CD14-positive monocyte (primary cell): ENCODE data around the gene RIT1. TPM values are rescaled to one million over a fixed set of nuclear protein-coding genes. Genes with fewer than 3 reads are reported as not detected.
A peak's percentile ranks its signal among the peaks of the same experiment; 100 is the strongest.

Experiments
- DNase-seq, 3 donors: peaks; one replicate each; pipeline ENCODE4 v3.0.0-alpha.2; 2011 to 2022
- H2AFZ ChIP-seq: 2 replicates; pipeline ENCODE4 v1.6.0; 2012; ENCODE audit warnings: mild to moderate bottlenecking, low read depth, low read length, inconsistent platforms; ENCODE audit not compliant: insufficient read depth, poor library complexity, severe bottlenecking
- H3K27ac ChIP-seq, 2 donors: 1 replicate in 1 of 2; 2 replicates in 1 of 2; pipeline ENCODE4 v1.5.1; 2012 to 2013; ENCODE audit warnings: low read length in 2 of 2, control low read depth in 1 of 2, inconsistent platforms in 1 of 2, low read depth in 1 of 2, mild to moderate bottlenecking in 1 of 2
- H3K27me3 ChIP-seq, 2 donors: one replicate each; pipeline versions ENCODE4 v1.6.0 to v1.6.1; 2011 to 2013; ENCODE audit warnings: low read length in 2 of 2; ENCODE audit not compliant: control insufficient read depth in 2 of 2, insufficient read depth in 2 of 2
- H3K36me3 ChIP-seq, 2 donors: replicated peaks in 1 of 2; 1 replicate in 1 of 2; 2 replicates in 1 of 2; pipeline versions ENCODE4 v1.5.1 to v1.6.1; 2012 to 2013; ENCODE audit warnings: low read length in 2 of 2, control low read depth in 1 of 2, inconsistent platforms in 1 of 2, mild to moderate bottlenecking in 1 of 2; ENCODE audit not compliant: insufficient read depth in 2 of 2, control insufficient read depth in 1 of 2
- H3K4me1 ChIP-seq, 2 donors: 1 replicate in 1 of 2; 2 replicates in 1 of 2; pipeline versions ENCODE4 v1.5.1 to v1.6.1; 2012 to 2013; ENCODE audit warnings: low read length in 2 of 2, control low read depth in 1 of 2, inconsistent platforms in 1 of 2, mild to moderate bottlenecking in 1 of 2, moderate library complexity in 1 of 2; ENCODE audit not compliant: insufficient read depth in 2 of 2, control insufficient read depth in 1 of 2
- H3K4me2 ChIP-seq: replicated peaks from 2 replicates; pipeline ENCODE3; 2012; ENCODE audit warnings: low read length, moderate library complexity, mild to moderate bottlenecking; ENCODE audit not compliant: poor library complexity, severe bottlenecking; ENCODE audit errors: extremely low read depth
- H3K4me3 ChIP-seq, 3 experiments: fragments of 200-600 bp in 1 of 3; sonication (generic) in 1 of 3; replicated peaks in 1 of 3; 1 replicate in 2 of 3; 2 replicates in 1 of 3; pipeline ENCODE4 v1.5.1; 2011 to 2013; ENCODE audit warnings: low read length in 3 of 3, mild to moderate bottlenecking in 3 of 3, control low read depth in 2 of 3, low read depth in 2 of 3, inconsistent platforms in 1 of 3, moderate library complexity in 1 of 3
- H3K79me2 ChIP-seq: 2 replicates; pipeline ENCODE4 v1.6.0; 2012; ENCODE audit warnings: mild to moderate bottlenecking, control low read depth, inconsistent platforms, low read length, moderate library complexity; ENCODE audit not compliant: insufficient read depth
- H3K9ac ChIP-seq: 2 replicates; pipeline ENCODE4 v1.6.0; 2017; ENCODE audit warnings: low read length, mild to moderate bottlenecking; ENCODE audit not compliant: insufficient read depth, poor library complexity, severe bottlenecking
- H3K9me3 ChIP-seq, 2 donors: replicated peaks in 1 of 2; 1 replicate in 1 of 2; 2 replicates in 1 of 2; pipeline versions ENCODE4 v1.5.1 to v1.6.1; 2012 to 2013; ENCODE audit warnings: low read length in 2 of 2, control low read depth in 1 of 2; ENCODE audit not compliant: control insufficient read depth in 1 of 2, insufficient read depth in 1 of 2
- H4K20me1 ChIP-seq: 2 replicates; pipeline ENCODE4 v1.6.0; 2012; ENCODE audit warnings: mild to moderate bottlenecking, low read length, control low read depth, moderate library complexity; ENCODE audit not compliant: insufficient read depth
- H3K27ac Mint-ChIP-seq, 7 donors: one replicate each; pipeline ENCODE4 v1.8.0; 2020; ENCODE audit warnings: mild to moderate bottlenecking in 7 of 7, mixed read lengths in 7 of 7, moderate library complexity in 6 of 7, inconsistent platforms in 2 of 7
- H3K27me3 Mint-ChIP-seq, 3 donors: one replicate each; pipeline ENCODE4 v1.8.0; 2021 to 2022; ENCODE audit warnings: low read depth in 3 of 3, mild to moderate bottlenecking in 3 of 3, mixed read lengths in 3 of 3, moderate library complexity in 3 of 3, inconsistent platforms in 1 of 3
- H3K36me3 Mint-ChIP-seq, 2 donors: one replicate each; pipeline ENCODE4 v1.8.0; 2020; ENCODE audit warnings: mixed read lengths in 2 of 2, inconsistent platforms in 1 of 2, mild to moderate bottlenecking in 1 of 2
- H3K4me1 Mint-ChIP-seq: one replicate; pipeline ENCODE4 v1.8.0; 2020; ENCODE audit warnings: mild to moderate bottlenecking, mixed read lengths
- H3K4me3 Mint-ChIP-seq, 2 donors: one replicate each; pipeline ENCODE4 v1.8.0; 2020; ENCODE audit warnings: mild to moderate bottlenecking in 2 of 2, mixed read lengths in 2 of 2, moderate library complexity in 1 of 2
- H3K9me3 Mint-ChIP-seq, 7 donors: one replicate each; pipeline ENCODE4 v1.8.0; 2020 to 2022; ENCODE audit warnings: mixed read lengths in 7 of 7, mild to moderate bottlenecking in 6 of 7, moderate library complexity in 6 of 7, inconsistent platforms in 2 of 7
- WGBS: methylation state at CpG from one replicate; pipeline ENCODE4 v1.1.5; 2013; ENCODE audit warnings: missing lambda C conversion rate; ENCODE audit not compliant: insufficient coverage; 5-methylcytosine and 5-hydroxymethylcytosine counted together
- intact Hi-C, 2 donors: fragments of 100-400 bp; cut with micrococcal nuclease; formaldehyde crosslinking; loops; one replicate each; pipeline versions ENCODE4 v1.15.0 to v1.15.1; 2023
- polyA plus RNA-seq, 3 donors: library from polyadenylated mRNA; depleted of rRNA in 1 of 3; unstranded in 2 of 3; stranded (reverse) in 1 of 3; fragments of 300-500 nt in 2 of 3; fragments of >200 nt in 1 of 3; fragmentation: Illumina TruSeq in 2 of 3; gene quantifications; 1 replicate in 2 of 3; 2 replicates in 1 of 3; pipeline ENCODE4 v1.2.3, GENCODE V29; 2012 to 2021
- TF ChIP-seq, protein P1 (sequence below): fragments of 200-600 bp; IDR thresholded peaks from one replicate; pipeline ENCODE4 v1.8.0; 2022; ENCODE audit warnings: antibody characterized with exemption, mild to moderate bottlenecking

Gene RIT1
- polyA plus RNA-seq, 3 donors = 57.2 to 76.8 (median 69.6) TPM

DNA sequence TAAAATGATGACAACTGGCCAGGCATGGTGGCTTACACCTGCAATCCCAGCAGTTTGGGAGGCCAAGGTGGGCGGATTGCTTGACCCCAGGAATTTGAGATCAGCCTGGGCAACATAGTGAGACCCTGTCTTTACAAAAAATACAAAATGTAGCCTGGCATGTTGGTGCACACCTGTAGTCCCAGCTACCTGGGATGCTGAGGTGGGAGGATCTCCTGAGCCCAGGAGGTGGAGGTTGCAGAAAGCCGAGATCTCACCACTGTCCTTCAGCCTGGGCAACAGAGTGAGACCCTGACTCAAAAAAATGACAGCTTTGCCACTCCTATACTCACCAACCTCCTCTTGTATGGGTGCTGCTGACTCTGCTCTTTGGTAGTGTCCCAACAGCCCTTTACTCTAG, 33.2 kb downstream of the RIT1 start:
- H2AFZ ChIP-seq = no peak overlapping the region
- no peaks in the 10 kb centered on the region for H3K79me2 ChIP-seq
- no peaks in the 10 kb centered on the region for H3K4me1 Mint-ChIP-seq
- no peak for DNase-seq
- no peaks in the 10 kb centered on the region for H4K20me1 ChIP-seq
- no peaks in the 10 kb centered on the region for H3K9me3 Mint-ChIP-seq
- H3K27me3 ChIP-seq = no peaks in the 10 kb centered on the region
- H3K4me2 ChIP-seq = no peak overlapping the region
- H3K4me1 ChIP-seq = no peaks in the 10 kb centered on the region
- H3K4me3 ChIP-seq = no peak overlapping the region
- peak overlapping the region in 1 of 7 donors; percentile 45 for H3K27ac Mint-ChIP-seq
- 100% methylated on average over 1 of the region's 2 CpGs for WGBS
- H3K27ac ChIP-seq = no peak overlapping the region
- peaks cover 0 to 23% of the 10 kb centered on the region in 2 donors for H3K36me3 ChIP-seq
- peaks cover 0 to 3% (median 1%) of the 10 kb centered on the region in 3 donors for H3K27me3 Mint-ChIP-seq
- H3K9me3 ChIP-seq = no peaks in the 10 kb centered on the region
- no peak overlapping the region for H3K4me3 Mint-ChIP-seq
- TF ChIP-seq, protein P1, sequence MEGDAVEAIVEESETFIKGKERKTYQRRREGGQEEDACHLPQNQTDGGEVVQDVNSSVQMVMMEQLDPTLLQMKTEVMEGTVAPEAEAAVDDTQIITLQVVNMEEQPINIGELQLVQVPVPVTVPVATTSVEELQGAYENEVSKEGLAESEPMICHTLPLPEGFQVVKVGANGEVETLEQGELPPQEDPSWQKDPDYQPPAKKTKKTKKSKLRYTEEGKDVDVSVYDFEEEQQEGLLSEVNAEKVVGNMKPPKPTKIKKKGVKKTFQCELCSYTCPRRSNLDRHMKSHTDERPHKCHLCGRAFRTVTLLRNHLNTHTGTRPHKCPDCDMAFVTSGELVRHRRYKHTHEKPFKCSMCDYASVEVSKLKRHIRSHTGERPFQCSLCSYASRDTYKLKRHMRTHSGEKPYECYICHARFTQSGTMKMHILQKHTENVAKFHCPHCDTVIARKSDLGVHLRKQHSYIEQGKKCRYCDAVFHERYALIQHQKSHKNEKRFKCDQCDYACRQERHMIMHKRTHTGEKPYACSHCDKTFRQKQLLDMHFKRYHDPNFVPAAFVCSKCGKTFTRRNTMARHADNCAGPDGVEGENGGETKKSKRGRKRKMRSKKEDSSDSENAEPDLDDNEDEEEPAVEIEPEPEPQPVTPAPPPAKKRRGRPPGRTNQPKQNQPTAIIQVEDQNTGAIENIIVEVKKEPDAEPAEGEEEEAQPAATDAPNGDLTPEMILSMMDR = no peak
- H3K9ac ChIP-seq = no peak overlapping the region
- intact Hi-C loops = no loop called here
- peaks cover 21 to 28% of the 10 kb centered on the region in 2 donors for H3K36me3 Mint-ChIP-seq

DNA sequence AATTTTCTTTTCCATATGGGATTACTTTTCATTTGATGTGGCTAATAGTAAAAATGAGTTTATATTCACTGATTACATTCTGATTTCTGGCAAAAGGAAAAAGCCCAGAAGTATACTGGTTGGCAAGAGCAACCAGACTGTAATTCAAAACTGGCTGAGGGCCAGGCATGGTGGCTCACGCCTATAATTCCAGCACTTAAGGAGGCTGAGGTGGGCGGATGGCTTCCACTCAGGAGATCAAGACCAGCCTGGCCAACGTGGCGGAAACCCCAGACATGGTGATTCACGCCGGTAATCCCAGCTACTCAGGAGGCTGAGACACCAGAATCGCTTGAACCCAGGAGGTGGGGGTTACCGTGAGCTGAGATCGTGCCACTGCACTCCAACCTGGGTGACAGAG, 37.3 kb downstream of the RIT1 start:
- H3K27me3 Mint-ChIP-seq = peaks cover 0 to 2% (median 1%) of the 10 kb centered on the region in 3 donors
- WGBS = 97% methylated on average over 9 of the region's 9 CpGs
- H3K9ac ChIP-seq = no peak overlapping the region
- H3K36me3 Mint-ChIP-seq = peaks cover 16 to 22% of the 10 kb centered on the region in 2 donors
- H2AFZ ChIP-seq = no peak overlapping the region
- no peak overlapping the region for H3K27ac ChIP-seq
- H3K4me1 Mint-ChIP-seq = no peaks in the 10 kb centered on the region
- no peak overlapping the region for H3K4me2 ChIP-seq
- H3K4me3 Mint-ChIP-seq = no peak overlapping the region
- intact Hi-C loops = no loop called here
- H3K27me3 ChIP-seq = no peaks in the 10 kb centered on the region
- no peaks in the 10 kb centered on the region for H3K9me3 ChIP-seq
- no peaks in the 10 kb centered on the region for H3K4me1 ChIP-seq
- H3K4me3 ChIP-seq = no peak overlapping the region
- TF ChIP-seq, protein P1 = no peak
- H3K27ac Mint-ChIP-seq = no peak overlapping the region
- no peaks in the 10 kb centered on the region for H4K20me1 ChIP-seq
- no peaks in the 10 kb centered on the region for H3K79me2 ChIP-seq
- peaks cover 0 to 7% of the 10 kb centered on the region in 2 donors for H3K36me3 ChIP-seq
- DNase-seq = no peak
- no peaks in the 10 kb centered on the region for H3K9me3 Mint-ChIP-seq
